GM18517 (cell line): ENCODE data around the gene KLF13.

ENCODE experiments used
- ATAC-seq: cut with Tn5 transposase; IDR thresholded peaks from one replicate; pipeline ENCODE4 v1.9.1; 2021; ENCODE audit warnings: mild to moderate bottlenecking, moderate library complexity; ENCODE audit not compliant: unreplicated experiment

The KLF13 gene

DNA sequence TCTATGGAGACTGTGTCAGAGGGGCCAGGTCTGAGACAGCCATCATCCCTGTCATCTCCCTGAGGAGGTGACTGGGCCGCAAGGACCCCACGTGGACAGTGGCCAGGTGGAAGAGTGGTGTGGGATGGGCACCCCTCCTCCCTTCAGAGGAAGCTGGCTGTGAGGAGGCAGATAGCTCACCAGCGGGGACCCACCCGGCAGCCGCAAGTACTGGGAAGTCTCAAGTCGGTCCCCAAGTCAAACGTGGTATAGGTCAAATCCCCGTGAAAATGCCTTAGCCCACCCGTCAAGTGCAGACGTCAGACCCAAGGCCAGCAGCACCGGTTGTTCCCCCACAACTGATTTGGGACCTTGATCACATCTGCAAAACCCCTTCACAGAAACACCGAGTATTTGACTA, 12.3 kb upstream of the KLF13 start:
- no peak for ATAC-seq

GRCh38 chr15:31316135-31316795, 10.4 kb upstream of the KLF13 start:
- no peak for ATAC-seq

DNA sequence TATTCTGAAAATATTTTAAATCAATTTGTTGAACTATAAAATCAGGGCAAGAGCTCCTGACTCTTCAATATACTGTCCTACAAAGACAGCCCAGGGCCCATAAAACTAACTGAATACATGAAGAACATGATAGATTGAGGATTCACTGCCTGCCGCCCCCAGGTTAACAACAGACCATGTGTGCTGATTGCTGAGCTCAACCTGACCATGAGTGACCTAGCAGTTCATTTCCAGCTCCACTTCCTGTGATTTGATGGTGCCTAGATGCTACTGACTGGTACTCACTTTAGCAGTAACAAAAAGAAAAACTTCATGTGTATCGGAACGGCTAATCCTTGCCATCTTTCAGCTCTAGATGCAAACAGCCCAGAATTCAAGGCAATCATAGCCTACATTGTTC, 9.6 kb upstream of the KLF13 start:
- ATAC-seq: no peak

DNA sequence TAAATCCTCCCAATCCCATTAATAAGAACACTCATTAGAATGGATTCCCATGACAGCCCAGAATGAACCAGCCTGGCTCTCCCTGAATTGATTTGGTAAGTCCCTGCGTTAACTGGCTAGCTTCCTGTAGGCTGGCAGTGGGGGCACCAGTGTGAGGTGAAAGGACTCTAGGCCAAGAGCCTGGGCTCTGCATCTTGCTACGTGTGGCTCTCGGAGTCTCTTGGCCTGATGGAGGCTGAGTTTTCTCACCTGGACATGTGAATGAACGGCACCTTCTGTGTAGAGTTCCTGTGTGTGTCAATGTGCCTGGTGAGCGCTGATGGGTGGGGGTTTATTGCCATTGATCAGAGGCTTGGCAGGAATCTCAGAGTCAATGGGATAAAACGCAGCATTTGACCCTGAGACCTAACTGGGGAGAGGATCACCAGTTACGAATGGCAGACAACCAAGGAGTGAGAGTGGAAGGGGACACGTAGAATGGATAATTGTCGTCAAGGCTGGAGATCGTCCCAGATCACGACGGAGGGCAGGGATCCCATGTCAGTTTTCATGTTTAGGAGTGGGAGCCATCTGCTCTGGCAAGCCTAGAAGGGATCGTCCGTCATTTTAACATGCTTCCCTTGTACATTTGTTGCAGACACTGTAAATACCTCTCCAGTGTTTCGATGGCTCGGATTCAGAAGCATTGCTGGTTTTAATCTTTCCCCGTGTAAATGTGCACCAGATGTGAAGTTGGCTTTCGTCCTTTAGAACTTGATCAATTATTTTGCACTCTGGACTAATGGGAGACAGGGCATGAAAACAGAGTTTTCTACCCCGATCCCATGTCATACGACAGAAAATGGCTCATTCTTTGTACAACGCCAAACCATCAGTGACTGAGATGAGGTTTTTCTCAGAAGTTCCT, 9.0 kb upstream of the KLF13 start:
- ATAC-seq: no peak

- ATAC-seq: no peak
Observed at GRCh38 chr15:31318429-31318828, 8.2 kb upstream of the KLF13 start.

DNA sequence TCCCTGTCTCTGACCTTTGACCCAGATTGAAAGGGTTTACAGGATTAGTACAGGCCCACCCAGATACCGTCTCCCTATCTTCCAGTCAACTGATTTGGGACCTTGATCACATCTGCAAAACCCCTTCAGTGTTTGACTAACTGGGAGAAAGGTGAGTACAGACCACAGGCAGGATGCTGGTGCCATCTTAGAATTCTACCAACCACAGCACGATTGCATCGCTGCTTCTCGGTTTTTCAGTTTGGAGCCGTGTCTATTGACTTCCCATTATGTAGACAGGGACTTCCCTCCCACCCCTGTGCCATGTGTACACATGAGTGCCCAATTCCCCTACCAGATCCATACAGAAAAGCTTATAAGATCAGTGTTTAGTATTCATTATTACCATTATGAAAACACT, 6.6 kb upstream of the KLF13 start:
- ATAC-seq: no peak

GRCh38 chr15:31321418-31321817, 5.2 kb upstream of the KLF13 start:
- no peak for ATAC-seq

GRCh38 chr15:31322504-31322903, 4.1 kb upstream of the KLF13 start:
- ATAC-seq: no peak

GRCh38 chr15:31323627-31324026, 3.0 kb upstream of the KLF13 start:
- no peak for ATAC-seq

- ATAC-seq: no peak
Observed at GRCh38 chr15:31324186-31324585, 2.4 kb upstream of the KLF13 start.

DNA sequence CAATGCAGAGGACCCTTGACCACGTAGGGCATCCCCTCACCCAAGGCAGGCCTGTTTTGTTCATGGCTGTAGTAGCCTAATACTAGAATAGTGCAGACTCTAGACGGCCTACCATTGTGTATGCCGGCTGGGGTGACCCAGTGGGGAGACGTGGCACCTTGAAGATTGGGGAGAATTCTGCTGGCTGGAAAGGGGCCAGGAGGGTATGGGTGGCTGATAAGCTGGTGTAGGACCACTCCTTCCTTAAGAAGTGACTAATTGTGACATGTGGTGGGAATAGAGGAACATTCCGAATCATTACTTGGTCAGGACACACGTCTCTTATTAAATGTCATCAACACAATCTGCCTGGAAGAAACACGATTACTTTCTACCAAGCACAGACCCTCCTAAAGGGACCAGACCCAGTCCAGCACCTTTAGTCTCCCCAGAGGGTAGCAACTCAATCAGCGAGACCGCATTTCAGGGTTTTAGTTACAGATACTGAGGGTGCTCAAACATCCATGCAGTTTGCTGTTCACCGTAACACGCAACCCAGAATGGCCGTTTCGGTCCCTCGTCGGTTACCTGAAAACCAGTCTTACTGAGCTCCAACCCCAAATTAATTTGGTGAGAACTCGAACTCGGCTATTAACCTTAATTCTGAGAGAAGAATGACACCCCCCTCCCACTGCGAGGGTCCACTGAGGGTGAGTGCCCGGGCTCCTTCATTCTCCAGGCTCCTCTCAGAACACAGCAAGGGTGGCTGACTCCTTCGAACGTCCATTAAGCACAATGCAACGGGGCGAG, 1.6 kb upstream of the KLF13 start:
- ATAC-seq: no peak

- peak; percentile 4 for ATAC-seq
Observed at GRCh38 chr15:31325595-31326155, 960 bp upstream of the KLF13 start.

DNA sequence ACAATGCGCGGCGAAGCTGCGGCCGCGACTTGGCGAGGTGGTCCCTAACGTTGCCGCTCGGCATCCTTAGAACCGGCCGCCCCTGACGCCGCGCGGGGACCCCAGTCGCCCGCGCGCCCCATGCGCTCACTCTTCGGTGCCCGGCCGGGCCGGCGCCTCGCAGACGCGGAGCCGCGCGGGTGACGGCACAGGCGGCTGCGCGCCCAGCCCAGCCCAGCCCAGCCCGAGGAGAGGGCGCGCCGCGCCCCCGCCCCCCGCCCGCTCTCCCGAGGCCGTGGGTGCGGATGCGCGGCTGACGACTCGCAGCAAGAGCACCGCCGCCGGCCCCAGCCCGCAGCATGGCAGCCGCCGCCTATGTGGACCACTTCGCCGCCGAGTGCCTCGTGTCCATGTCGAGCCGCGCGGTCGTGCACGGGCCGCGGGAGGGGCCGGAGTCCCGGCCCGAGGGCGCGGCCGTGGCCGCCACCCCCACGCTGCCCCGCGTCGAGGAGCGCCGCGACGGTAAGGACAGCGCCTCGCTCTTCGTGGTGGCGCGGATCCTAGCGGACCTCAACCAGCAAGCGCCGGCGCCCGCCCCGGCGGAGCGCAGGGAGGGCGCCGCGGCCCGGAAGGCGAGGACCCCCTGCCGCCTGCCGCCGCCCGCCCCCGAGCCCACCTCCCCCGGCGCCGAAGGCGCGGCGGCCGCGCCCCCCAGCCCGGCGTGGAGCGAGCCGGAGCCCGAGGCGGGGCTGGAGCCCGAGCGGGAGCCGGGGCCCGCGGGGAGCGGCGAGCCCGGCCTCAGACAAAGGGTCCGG, 437 bp downstream of the KLF13 start:
- peak; percentile 14 for ATAC-seq

- no peak for ATAC-seq
Observed at GRCh38 chr15:31327669-31328427, 1.2 kb downstream of the KLF13 start.

DNA sequence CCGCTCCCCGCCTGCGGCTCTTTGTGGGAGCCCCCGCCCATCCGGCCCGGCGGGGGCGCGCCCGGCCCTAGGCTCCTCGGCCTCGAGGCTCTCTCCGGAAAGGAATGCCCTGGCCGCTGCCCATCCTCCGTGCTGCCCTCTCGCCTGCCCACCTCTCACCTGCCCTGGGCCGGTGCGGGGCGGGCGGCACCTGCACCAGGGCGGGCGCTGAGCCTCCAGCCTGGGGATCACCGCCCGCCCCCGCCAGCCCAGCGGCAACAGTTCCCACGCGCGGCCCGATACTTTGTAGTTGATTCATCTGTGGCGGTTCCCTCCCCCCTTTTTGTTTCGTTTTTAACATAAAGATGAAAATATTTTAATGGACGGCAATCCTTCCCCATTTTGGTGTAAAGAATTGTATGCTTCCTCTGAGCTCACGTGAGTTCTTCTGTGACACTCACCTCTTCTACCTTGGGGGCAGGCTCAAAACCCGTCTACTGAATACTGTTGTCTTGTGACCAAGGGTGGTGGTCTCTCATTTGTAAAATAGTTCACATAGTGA, 1.9 kb downstream of the KLF13 start:
- no peak for ATAC-seq

GRCh38 chr15:31328969-31329639, 2.5 kb downstream of the KLF13 start:
- ATAC-seq: no peak

DNA sequence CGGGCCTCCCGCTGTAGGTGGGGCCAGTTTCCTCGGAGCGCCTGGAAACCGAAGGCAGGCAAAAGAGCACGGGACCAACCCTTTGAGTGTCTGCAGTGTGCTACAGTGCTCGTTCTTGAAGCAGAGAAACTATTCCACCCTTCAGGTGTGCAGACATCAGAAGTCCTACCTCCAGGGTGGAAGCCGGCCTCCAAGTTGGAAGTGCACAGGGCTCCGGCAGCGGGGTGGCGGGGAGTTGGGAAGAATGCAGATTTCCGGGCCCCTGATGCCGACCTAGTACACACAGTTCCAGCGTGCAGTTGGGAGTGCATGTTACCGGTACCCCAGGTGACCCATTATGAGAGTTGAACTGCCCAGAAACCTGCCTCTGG, 3.0 kb downstream of the KLF13 start:
- no peak for ATAC-seq

DNA sequence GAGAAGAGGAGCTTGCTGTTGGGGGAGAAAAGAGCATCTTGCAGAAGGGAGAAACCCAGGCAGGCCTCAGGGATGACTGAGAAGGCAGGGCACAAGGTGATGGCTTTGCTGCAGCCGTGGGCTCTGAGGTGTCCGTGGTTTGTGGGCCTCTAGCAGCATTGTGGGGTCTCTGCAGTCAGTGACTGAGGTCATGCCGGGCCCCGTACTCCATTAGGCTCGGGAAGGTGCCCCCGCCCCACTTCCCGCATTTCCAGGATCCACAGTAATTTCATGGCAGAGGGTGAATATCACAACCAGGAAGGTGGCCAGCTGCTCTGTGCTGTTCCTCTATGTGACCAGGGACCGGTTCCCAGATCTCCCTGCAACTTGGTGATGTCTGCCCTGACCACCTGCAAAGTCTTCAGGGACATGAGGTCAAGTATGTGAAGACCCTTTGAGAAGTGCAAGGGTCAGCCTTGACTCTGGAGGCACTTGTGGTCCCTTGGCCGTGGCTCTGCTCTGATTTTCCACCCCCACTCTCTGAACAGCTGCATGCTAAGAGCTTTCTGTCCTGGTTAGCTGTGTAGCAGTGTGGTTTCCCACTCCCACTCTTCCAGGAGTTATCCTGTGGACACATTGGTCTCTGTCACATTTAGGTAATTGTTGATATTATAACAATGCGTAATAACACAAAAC, 3.6 kb downstream of the KLF13 start:
- no peak for ATAC-seq
